HUES48 (cell line): ENCODE data around the gene KRT25.

Source experiments
- H3K27ac ChIP-seq: one replicate; pipeline ENCODE4 v1.7.0; 2013; ENCODE audit warnings: low read depth, low read length, inconsistent platforms
- H3K27me3 ChIP-seq: 2 replicates; pipeline ENCODE4 v1.6.1; 2013; ENCODE audit warnings: mild to moderate bottlenecking, low read length; ENCODE audit not compliant: control insufficient read depth, insufficient read depth
- H3K36me3 ChIP-seq: 2 replicates; pipeline ENCODE4 v1.6.1; 2013; ENCODE audit warnings: low read length; ENCODE audit not compliant: control insufficient read depth, insufficient read depth
- H3K4me1 ChIP-seq: 2 replicates; pipeline ENCODE4 v1.6.1; 2013; ENCODE audit warnings: mild to moderate bottlenecking, low read length; ENCODE audit not compliant: control insufficient read depth, insufficient read depth
- H3K4me3 ChIP-seq: 2 replicates; pipeline ENCODE4 v1.5.1; 2013; ENCODE audit warnings: mild to moderate bottlenecking, low read depth, low read length
- H3K9ac ChIP-seq: 2 replicates; pipeline ENCODE4 v1.6.1; 2013; ENCODE audit warnings: mild to moderate bottlenecking, low read depth, low read length, moderate library complexity
- H3K9me3 ChIP-seq: 2 replicates; pipeline ENCODE4 v1.6.1; 2013; ENCODE audit warnings: low read length; ENCODE audit not compliant: control insufficient read depth, insufficient read depth

The KRT25 gene, protein sequence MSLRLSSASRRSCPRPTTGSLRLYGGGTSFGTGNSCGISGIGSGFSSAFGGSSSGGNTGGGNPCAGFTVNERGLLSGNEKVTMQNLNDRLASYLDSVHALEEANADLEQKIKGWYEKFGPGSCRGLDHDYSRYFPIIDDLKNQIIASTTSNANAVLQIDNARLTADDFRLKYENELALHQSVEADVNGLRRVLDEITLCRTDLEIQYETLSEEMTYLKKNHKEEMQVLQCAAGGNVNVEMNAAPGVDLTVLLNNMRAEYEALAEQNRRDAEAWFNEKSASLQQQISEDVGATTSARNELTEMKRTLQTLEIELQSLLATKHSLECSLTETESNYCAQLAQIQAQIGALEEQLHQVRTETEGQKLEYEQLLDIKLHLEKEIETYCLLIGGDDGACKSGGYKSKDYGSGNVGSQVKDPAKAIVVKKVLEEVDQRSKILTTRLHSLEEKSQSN

DNA sequence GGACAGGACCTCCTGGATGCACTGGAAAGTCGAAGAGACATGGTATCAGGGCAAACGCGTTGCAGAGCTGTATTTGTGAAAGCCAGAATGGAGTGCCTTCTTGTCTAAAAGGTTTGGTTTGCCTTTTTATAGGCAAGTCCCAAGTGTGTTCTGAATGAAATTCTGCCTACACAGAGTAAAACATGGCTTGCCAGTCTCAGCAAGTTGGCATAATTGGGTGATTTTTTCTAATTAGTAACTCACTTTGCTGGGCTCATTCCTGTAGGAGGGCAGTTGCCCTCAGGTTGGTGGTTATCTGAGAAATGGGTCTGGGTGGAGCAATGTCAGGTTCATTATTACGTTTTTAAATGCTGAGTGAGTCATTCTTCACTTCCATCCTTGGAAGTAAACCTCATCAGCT lies at the start of gene KRT25:
Gene KRT25, minus strand, starts transcription at position 101 of the 400 bp plus-strand sequence. Its CDS starts 60 bp downstream, at position 41.
- no peaks in the 10 kb centered on the region for H3K4me1 ChIP-seq
- H3K9me3 ChIP-seq: no peaks in the 10 kb centered on the region; the same call in 1 of the 2 replicates
- no peak within 1 kb of the TSS for H3K4me3 ChIP-seq
- H3K9ac ChIP-seq: no peak within 1 kb of the TSS
- no peaks in the 10 kb centered on the region for H3K36me3 ChIP-seq
- no peaks in the 10 kb centered on the region for H3K27me3 ChIP-seq
- no peak within 1 kb of the TSS for H3K27ac ChIP-seq

GRCh38 chr17:40803617-40804082 lies 48.5 kb upstream of the KRT25 start:
- H3K36me3 ChIP-seq: no peaks in the 10 kb centered on the region
- no peak overlapping the region for H3K27ac ChIP-seq
- H3K4me3 ChIP-seq: no peak overlapping the region
- H3K4me1 ChIP-seq: peaks cover 3% of the 10 kb centered on the region; the same call in 1 of the 2 replicates
- H3K9me3 ChIP-seq: no peaks in the 10 kb centered on the region
- H3K27me3 ChIP-seq: peaks cover 13% of the 10 kb centered on the region
- no peak overlapping the region for H3K9ac ChIP-seq

- peaks cover 3% of the 10 kb centered on the region; the same call in 1 of the 2 replicates for H3K4me1 ChIP-seq
- H3K9me3 ChIP-seq: no peaks in the 10 kb centered on the region
- H3K36me3 ChIP-seq: no peaks in the 10 kb centered on the region
- no peak overlapping the region for H3K9ac ChIP-seq
- H3K27me3 ChIP-seq: peaks cover 4% of the 10 kb centered on the region
- H3K4me3 ChIP-seq: no peak overlapping the region
- H3K27ac ChIP-seq: no peak overlapping the region
Observed at GRCh38 chr17:40801157-40801556, 46.0 kb upstream of the KRT25 start.

DNA sequence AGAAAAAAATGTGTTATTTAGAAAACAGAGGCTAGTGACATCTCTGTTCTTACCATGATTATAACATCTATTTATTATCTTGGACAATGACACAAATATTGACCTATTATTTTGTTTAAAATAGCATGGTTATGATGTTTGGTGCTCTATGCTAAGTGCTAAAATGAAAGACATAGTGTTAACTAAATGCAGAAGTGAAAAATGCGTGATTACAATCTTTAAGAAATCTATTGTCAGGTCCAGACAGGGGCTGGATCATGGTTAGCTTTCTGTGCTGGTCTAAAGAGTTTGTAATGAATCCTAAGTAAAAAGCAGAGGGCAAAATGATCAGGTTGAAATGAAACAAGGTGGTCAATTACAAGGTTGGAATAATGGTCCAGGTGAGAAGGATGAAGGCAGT lies 45.2 kb upstream of the KRT25 start:
- Histone ChIP-seq H3K27me3 (0 out of 2 replicates have a peak, but pooled peaks cover 3% of the 10 kb centered on the region), H3K27ac (no peak overlapping the region), H3K9ac (no peak overlapping the region), H3K36me3 (no peaks in the 10 kb centered on the region), H3K9me3 (no peaks in the 10 kb centered on the region), H3K4me3 (no peak overlapping the region), H3K4me1 (peaks cover 3% of the 10 kb centered on the region; the same call in 1 of the 2 replicates)

GRCh38 chr17:40799859-40800258 lies 44.7 kb upstream of the KRT25 start, which contains the start of gene KRT28:
Gene KRT28 (minus strand): TSS chr17:40799959. CDS start chr17:40799893, 66 bp downstream.
- H3K4me1 ChIP-seq: peaks cover 3% of the 10 kb centered on the region; the same call in 1 of the 2 replicates
- H3K9ac ChIP-seq: no peak within 1 kb of the TSS
- no peaks in the 10 kb centered on the region for H3K36me3 ChIP-seq
- H3K27ac ChIP-seq: no peak within 1 kb of the TSS
- no peaks in the 10 kb centered on the region for H3K9me3 ChIP-seq
- 0 out of 2 replicates have a peak, but pooled peaks cover 3% of the 10 kb centered on the region for H3K27me3 ChIP-seq
- H3K4me3 ChIP-seq: no peak within 1 kb of the TSS

DNA sequence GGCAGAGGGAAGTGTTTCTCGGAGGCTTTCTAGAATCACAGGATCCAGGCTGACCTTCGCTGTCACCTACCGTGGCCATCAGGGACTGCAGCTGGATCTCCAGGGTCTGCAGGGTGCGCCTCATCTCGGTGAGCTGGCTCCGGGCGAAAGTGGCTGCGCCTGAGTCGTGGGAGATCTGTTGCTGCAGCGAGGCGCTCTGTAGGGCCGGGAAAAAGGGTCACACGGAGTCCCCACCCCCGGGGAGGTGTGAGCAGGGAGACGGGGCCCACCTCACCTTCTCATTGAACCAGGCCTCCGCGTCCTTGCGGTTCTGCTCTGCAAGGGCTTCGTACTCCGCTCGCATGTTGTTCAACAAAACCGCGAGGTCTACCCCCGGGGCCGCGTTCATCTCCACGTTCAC lies 41.7 kb upstream of the KRT25 start:
- Histone ChIP-seq H3K9ac (no peak overlapping the region), H3K36me3 (no peaks in the 10 kb centered on the region), H3K27ac (no peak overlapping the region), H3K27me3 (0 out of 2 replicates have a peak, but pooled peaks cover 3% of the 10 kb centered on the region), H3K4me1 (no peaks in the 10 kb centered on the region), H3K9me3 (no peaks in the 10 kb centered on the region), H3K4me3 (no peak overlapping the region)

DNA sequence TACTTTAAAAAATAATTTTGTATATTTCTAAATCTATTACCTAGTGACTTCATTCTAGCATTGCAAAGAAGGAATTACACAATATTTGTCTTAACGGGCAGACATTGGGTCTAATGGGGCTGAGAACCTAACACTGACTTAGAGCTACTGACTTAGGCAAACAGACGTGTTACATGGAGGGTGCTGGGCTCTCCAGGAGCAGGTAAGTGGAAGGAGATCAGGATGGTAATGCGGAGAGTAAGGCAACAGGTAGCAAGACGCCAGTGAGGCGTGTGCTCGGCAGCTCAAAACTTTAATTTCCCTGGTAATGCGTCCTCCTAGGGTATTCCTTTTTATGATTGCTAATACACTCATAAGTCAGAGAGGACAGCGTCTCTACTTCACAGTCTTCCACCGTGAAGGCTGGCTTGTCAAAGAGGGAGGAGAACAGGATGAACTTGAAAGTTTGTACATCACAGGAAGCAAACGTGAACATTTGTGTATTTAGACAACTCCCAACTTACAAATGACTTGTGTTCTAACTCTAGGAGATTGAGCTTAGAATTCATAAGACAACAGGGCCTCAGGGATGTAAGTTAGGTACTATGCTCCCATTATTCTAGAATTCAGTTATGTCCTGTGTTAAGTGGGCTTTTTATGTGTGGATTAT lies 40.0 kb upstream of the KRT25 start:
- Histone ChIP-seq H3K4me1 (no peaks in the 10 kb centered on the region), H3K9ac (no peak overlapping the region), H3K27ac (no peak overlapping the region), H3K9me3 (no peaks in the 10 kb centered on the region), H3K4me3 (no peak overlapping the region), H3K27me3 (0 out of 2 replicates have a peak, but pooled peaks cover 3% of the 10 kb centered on the region), H3K36me3 (no peaks in the 10 kb centered on the region)

DNA sequence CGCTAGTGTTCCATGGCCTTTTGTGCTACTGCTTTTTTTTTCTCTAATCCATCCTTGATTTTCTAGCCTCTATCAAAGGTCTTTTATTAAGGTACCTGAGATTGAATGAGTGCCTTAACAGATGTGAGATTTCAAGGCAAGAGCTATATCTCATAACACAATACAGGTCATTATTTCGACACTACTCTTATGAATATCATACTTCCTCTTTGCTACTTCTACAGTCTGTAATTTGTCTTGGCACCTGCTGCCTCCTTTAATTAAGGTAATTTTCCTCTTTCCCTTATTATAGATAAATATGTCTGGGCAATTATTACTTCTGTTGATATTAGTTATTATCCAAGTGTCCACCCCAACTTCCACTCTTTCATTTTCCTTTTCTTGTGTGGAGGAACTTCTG lies 39.3 kb upstream of the KRT25 start:
- H3K4me3 ChIP-seq: no peak overlapping the region
- H3K27ac ChIP-seq: no peak overlapping the region
- no peaks in the 10 kb centered on the region for H3K36me3 ChIP-seq
- no peaks in the 10 kb centered on the region for H3K4me1 ChIP-seq
- H3K9me3 ChIP-seq: no peaks in the 10 kb centered on the region
- H3K27me3 ChIP-seq: 0 out of 2 replicates have a peak, but pooled peaks cover under 1% of the 10 kb centered on the region
- H3K9ac ChIP-seq: no peak overlapping the region

- Histone ChIP-seq H3K27me3 (no peaks in the 10 kb centered on the region), H3K9ac (no peak overlapping the region)
Observed at GRCh38 chr17:40793832-40794231, 38.7 kb upstream of the KRT25 start.

DNA sequence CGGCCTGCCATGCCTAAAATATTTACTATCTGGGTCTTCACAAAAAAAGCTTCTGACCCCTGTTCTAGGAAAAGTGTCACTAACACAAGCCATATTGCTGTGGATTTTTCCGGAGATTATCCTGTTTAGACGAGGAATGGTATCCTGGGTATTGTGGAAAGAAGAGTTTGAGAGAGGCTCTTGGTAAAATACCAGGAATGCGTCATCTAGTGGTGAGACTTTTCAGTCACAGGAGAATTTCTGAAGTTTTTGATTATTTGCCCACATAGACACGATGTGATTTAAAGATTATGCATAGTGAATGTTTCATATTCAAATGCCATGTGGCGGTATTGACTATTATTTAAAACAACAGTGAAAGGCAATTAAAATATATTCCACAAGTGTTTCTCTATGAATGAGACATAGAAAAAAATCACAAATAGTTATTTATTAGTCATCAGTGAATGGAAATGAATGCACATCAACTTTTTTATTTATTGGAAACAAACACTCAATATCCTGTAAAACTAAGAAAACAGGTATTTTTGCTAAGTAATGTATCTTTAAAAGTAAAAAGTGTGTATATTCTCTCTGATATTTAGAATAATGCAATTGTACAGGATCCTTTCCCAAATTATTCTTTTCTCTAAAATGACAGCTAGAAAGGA lies 36.8 kb upstream of the KRT25 start:
- H3K9ac ChIP-seq: no peak overlapping the region
- H3K36me3 ChIP-seq: no peaks in the 10 kb centered on the region
- no peaks in the 10 kb centered on the region for H3K27me3 ChIP-seq
- no peaks in the 10 kb centered on the region for H3K4me1 ChIP-seq
- no peak overlapping the region for H3K4me3 ChIP-seq
- no peak overlapping the region for H3K27ac ChIP-seq
- H3K9me3 ChIP-seq: no peaks in the 10 kb centered on the region

More at GRCh38 chr17:40793832-40794231, 38.7 kb upstream of the KRT25 start:
- H3K4me3 ChIP-seq: no peak overlapping the region
- no peak overlapping the region for H3K27ac ChIP-seq
- no peaks in the 10 kb centered on the region for H3K9me3 ChIP-seq
- no peaks in the 10 kb centered on the region for H3K36me3 ChIP-seq
- no peaks in the 10 kb centered on the region for H3K4me1 ChIP-seq
